ENCODE results near the gene SHE.

- no peak for TF ChIP-seq CTCF (IDR thresholded peaks at IDR 0.05; ENCODE audit: low read length)
- no peak for TF ChIP-seq EZH2 (optimal IDR thresholded peaks at IDR 0.05; ENCODE audit: low read depth, low read length)
Observed at GRCh38 chr1:154501423-154502065, 668 bp downstream of the SHE start.
